HT-29 (cell line): ENCODE data around the gene GDPD3. TPM values are rescaled to one million over a fixed set of nuclear protein-coding genes. Genes with fewer than 3 reads are reported as not detected.
A peak's percentile ranks its signal among the peaks of the same experiment; 100 is the strongest.
"Not testable (repeated sequence)": the region's sequence is repeated elsewhere in the genome, so short reads cannot be mapped to it uniquely, and the experiment has no call there.

Experiments
- DNase-seq: peaks from one replicate; pipeline ENCODE4 v3.0.0-alpha.2; 2015; ENCODE audit warnings: low spot score
- total RNA-seq: library from RNA; depleted of rRNA; stranded (reverse); fragments of >200 nt; shearing (Covaris generic); gene quantifications from 2 replicates; pipeline ENCODE4 v1.2.3, GENCODE V29; 2014

The GDPD3 gene
- total RNA-seq, 1 experiment from 2014 or later, result 1.5 TPM

DNA sequence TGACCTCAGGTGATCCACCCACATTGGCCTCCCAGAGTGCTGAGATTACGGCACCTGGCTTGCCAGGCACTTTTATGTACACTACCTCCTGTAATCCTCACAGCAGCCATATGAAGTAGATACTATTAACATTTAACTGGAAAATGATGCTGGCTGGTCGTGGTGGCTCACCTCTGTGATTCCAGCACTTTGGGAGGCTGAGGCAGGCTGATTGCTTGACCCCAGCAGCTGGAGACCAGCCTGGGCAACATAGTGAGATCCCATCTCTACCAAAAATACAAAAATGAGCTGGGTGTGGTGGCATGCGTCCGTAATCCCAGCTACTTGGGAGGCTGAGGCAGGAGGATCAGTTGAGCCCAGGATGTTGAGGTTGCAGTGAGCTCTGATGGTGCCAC, 11.6 kb upstream of the GDPD3 start:
- DNase-seq, result no peak

DNA sequence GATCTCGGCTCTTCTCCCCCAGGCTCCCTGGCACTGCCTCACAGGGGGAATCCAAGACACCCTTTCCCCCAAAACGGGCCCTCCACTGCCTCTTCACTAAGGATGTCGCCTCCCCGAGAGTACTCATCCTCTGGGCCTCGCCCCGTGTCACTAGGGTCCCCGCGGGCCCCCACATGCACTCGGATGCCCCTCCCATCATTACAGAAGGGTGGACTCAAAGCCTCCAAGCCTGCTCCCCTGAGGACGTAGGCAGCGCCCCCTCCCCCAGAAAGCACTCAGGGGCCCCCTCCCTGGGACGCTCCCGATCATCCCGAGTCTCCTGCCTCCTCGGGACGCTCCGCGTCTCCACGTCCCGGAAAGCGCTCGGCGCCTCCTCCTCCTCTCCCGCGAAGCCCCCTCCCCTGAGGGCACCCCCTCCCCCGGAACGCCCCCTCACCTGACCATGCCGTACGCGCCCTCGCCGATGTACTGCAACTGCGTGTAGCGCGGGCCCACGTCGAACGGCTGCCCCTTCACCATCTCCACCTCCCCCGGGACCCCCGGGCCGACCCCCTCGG, 9.3 kb upstream of the GDPD3 start:
- no peak for DNase-seq

DNA sequence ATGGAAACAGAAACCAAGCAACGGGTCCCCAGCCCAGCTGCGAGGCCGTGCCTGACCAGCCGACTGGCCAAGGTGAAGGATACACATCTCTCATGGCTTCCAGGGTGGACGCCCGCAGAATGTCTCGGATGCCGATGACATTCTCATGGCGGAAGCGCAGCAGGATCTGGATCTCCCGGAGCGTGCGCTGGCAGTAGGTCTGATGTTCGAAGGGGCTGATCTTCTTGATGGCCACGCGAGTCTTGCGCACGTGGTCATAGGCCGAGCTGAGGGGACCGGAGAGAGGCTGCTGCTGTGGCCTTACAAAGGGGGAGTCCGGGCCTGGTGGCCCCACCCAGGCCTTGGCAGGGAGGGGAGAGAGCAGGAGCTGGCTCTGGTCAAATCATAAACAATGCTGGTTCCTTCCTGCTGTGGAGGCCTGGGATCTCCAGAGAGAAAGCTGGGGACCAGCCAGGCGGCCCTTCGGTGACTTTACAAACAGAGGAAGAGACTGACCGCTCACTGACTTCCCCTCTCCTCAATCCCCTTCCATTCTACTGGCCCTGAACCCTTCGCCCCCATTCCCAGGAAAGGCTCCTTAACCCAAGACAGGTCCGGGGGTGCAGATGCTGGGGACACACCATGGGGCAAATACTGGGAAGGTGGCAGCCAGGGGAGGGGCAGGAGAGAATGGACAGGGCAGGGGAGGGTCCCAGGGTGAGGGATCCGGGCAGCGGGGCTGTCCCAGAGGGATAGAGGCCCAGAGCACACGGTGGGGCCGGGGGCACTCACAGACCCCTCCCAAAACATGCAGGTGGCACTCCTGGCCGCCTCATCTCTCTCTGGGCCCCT, 8.6 kb upstream of the GDPD3 start:
- DNase-seq, result no peak

DNA sequence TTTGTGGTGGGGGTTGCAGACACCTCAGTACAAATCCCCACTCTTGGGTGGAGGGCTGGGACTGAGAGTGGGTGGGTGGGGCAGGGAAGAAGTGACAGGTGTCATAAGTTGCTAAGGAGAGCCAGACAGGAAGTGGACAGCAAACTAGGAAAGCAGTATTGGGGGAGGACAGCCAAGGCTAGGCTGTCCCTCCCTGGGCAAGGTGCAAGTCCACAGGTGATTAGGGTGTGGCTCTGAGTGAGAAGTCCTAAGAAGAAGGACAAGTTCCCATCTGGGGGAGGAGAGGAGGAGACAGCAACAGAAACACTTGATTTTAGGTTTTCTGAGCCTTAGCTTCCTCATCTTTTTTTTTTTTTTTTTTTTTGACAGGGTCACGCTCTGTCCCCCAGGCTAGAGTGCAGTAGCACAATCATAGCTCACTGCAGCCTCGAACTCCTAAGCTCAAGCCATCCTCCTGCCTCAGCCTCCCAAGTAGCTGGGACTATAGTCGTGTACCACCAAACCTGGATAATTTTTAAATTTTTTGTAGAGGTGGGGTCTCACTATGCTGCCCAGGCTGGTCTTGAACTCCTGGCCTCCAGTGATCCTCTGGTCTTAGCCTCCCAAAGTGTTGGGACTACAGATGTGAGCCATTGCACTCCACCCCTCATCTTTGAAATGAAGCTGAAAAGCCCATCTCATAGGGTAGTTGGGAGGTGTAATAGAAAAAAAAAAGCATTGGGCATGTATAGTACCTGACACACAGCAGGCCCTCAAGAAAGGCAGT, 7.2 kb upstream of the GDPD3 start:
- DNase-seq, result peak; percentile 63

DNA sequence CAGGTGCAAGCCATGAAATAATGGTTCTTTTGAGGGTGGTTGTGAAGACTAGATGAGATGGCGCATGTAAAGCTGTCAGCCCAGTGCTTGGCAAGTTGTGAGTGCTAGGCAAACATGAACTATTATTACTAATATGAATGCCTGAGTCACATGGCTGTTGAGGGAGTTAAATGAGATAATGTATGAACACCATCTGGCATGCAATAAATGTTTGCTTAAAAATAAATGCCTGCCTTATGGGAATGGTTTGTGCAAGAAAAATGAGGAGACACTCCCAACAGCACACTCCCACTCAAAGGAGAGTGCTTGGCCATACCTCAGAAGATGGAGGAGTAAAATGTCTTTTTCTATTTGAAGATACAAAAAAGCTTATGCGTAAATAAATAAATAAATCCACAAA, 6.1 kb upstream of the GDPD3 start:
- DNase-seq, result no peak

DNA sequence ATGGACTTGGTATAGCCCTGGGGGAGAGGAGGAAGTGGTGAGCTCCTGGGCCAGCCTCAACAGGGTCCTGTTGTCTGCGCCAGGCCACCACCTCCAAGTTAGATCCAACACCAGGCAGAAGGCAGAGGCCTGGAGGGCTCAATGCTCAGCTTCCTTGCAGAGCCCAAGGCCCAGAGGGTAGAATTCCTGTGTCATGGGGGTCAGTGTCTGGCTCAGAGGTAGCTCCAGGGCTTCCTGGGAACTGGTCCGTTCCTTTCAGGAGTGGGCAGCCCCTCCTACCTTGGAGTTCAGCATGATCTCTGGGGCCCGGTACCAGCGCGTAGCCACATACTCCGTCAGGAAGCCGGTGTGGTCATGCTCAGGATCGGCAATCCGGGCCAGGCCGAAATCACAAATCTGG, 4.4 kb upstream of the GDPD3 start:
- no peak for DNase-seq

DNA sequence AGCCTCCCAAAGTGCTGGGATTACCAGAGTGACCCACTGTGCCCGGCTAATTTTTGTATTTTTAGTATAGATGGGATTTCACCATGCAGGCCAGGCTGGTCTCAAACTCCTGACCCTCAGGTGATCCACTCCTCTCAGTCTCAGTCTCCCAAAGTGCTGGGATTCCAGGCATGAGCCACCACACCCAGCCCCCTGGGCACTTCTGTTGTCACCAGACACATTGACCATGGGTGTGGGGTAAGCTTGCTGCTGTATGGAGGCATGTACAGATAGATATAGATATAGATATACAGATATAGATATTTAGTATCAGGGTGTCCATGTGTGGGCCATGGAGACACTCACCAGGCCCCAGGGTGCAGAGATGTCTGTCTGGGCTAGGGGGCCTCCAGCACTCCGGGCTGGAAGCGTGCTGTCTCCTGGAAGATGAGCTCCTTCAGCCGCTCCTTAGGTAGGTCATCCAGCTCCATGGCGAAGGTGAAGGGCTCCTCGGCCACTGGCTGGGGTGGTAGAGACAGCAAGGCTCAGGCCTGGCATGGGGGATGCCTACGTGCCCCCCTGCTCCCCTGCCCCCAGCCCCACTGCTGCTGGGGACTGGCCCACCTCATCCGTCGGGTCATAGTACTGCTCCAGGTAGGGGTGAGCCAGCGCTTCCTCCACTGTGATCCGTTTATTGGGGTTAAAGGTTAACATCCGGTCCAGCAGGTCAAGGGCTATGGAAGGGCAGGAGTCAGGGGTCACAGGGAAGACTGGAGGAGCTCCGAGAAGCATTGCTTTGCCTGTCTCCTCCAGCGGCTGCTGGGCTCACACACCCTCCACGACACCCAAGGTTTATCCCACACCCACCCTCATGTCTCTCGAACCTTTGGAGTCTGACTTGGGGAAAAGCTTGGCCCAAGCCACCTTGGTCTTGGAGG, 3.2 kb upstream of the GDPD3 start:
- no peak for DNase-seq

DNA sequence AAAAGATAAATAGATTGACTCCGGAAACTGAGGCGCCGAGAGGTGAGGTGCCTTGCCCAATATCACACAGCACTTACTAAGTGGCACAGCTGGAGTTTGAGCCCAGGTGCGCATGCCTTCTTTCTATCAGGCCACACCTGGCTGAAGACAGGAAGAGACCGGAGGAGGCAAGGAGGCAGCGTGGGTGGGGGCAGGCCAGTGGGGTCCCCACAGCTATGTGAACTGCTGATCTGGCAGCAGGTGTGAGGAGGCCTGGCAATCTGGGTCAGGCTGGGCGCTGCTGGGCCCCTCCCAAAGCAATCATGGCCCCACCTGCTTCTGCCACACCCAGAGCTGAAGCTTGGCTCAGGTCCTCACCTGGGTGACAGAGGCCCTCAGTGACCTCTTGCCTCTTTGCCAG, 1.9 kb upstream of the GDPD3 start:
- peak; percentile 38 for DNase-seq

DNA sequence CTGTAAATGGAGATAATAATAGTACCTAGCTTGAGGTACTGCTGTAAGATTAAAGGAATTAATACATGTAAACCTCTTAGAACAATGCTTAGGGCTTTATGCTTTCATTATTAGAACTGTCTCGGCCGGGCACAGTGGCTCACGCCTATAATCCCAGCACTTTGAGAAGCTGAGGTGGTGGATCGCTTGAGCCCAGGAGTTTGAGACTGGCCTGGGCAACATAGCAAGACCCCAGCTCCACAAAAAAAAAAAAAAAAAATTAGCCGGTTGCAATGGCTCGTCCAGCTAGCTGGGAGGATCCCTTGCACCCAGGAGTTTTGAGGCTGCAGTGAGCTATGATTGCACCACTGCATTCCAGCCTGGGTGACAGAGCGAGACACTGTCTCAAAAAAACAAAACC, 1.5 kb upstream of the GDPD3 start:
- not testable (repeated sequence) for DNase-seq

DNA sequence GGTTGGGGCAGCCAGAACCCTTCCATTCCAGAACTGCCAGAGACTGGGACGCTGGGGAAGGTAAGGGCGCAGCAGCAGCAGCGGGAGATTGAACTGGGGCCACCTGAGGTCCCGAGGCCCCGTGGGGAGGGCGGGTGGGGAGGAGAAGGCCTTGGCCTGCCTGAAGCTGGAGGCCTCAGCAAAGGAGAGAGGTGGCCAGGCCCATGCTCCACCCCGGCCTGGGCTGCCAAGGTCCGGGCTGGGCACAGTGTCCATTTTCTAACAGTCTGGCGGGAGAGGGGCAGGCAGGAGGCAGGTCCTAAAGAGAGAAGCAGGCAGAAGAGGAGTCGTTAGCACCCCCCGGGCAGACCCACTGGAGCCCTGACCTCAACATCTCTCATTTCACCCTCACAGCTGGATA, 1.1 kb upstream of the GDPD3 start:
- DNase-seq, result no peak

DNA sequence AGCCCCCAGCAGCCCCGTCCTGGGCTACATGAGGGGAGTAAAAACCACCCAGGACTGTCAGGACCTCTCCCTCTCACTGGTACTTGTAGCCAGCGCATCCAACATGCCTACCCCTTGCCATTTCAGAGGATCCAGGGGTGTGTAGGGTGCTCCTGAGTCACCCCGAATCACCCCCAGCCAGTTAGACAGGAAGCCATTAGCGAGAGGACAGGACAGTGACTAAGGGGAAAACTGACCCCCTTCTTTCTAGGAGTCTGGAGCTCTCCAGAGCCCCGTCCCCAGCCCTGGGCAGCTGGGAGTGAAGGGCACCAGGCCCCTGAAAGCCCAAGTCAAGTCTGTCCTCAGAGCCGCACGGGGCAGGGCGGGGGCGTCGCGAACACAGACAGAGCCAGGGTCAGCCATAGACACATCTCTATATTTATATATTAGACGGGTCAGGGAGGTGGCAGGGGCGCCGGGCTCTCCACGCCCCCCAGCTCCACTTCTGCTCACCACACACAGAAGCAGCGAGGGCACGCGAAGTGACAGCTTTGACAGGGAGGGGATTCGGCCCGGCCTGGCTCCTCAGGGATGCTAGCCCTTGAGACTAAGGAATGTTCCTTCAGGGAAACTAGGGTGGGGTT, 485 bp upstream of the GDPD3 start:
- DNase-seq, result no peak

DNA sequence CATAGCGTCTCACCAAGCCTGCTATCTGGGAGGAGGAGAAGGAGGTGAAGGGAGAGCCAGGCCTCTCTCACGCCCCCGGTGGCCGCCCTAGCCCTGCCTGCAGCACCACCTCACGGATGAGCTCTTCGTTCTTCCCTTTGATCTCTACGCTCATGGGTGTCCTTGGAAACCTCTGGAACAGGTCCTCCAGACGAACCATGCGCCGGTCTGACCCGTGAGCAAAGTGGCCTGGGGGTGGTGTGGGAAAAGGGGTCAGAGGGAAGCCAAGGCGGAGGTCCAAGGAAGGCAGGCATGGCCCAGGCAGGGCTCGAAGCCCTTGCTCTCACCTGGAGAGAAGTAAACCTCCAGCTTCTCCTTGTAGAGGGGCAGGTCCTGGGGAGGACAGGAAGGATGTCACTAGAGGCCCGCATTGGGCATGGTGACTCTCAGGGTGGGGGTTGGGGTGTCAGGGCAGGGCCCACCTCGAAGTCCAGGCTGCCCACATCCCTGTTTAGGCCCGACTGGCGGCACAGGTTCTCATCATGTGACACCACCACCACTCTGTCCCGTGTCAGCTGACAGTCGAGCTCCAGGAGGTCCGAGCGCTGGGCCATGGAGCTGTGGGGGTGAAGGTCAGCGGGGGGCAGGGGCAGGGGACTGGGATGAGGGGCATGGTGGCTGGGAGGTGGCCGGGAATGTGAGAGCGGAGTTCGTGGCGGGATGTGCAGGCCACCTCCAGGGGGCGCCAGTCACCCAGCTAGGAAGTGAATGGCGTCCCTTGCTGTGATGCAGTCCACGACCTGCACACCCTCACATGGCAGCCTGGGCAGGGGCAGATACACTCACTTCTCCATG, 923 bp downstream of the GDPD3 start:
- DNase-seq, result peak; percentile 71

DNA sequence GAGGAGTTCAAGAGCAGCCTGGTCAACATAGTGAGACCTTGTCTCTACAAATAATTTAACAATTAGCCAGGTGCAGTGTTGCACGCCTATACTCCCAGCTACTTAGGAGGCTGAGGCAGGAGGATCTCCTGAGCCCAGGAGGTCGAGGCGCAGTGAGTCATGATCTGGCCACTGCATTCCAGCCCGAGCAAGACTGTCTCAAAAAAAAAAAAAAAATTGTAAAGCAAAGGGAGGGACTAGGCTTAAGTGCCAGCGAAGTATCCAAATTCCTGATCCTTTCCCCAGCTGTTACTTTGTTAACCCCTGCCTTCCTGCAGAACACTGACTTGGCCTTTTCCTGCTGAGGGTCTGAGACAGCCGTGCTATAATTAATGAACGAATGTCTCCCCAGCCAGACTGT, 2.7 kb downstream of the GDPD3 start:
- no peak for DNase-seq

DNA sequence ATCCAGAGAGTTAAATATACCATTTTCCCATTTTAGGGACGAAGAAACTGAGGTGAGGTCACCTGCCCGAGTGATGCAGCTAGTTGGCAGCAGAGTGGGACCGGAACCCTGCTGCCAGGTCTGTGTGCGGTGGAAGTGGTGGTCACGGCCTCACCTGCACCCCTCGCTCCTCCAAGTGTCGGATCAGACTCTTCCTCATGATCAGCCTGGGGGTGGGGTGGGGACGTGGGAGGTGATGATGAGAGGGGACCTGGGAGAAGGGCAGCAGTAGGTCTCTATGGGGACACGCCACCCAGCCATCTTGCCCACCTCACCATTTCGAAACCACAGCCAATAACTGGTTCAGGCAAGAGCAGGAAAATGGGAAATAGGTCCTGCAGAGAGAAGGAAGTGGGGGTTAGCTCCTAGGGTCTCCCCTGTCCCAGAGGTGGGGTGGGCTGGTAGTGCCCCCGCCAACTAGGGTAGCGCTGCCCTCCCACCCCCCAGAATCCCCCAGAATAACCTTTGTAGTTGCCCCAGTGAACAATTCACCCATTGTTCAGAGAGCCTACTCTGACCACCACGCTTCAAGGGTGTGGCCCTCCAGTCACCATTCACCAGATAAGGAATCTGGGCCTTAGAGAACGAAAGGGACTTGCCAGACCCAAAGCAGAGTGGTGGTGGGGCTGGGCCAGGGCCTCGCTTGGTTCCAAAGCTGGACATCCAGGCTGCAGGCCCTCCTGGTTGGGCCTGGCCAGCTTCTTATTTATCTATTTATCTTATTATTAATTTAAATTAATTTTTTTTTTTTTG, 5.1 kb downstream of the GDPD3 start:
- DNase-seq, result no peak

DNA sequence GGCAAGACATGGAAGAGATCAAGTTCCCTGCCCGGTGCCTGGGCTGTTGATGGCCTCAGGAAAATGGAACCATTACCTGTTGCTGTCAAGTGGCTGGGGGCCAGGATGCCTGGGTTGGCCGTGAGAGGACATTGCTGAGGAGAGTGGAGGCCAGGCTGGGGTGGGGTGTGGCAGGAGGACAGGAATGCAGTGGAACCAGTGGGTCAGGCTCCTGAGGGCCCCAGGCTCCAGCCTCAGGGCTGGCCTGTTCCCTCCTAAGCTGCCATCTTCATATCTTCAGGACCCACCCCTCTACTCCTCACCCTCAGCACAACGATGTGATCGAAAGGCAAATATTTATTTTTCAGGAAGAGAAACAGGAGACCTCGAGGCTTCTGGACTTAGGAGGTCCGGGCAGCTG, 8.8 kb downstream of the GDPD3 start:
- DNase-seq, result peak; percentile 73

DNA sequence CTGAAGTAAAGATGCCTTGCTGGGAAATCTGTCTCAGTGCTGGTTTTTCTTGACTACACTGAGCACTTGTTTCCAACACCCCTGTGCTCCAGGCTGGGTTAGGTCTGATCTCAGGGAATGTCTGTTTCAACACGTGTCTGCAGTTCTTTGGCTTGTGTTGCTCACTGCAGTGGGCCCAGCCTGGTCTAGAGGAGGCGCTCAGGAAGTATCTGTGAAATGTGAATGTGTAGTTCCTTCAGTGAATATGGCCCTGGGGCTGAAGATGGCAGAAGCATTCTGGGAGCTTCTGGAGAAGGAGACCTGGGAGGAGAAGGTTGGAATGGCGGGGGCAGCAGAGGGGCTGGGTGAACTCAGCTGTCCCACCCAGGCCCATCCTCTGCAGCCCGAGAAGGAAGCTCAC, 9.2 kb downstream of the GDPD3 start:
- no peak for DNase-seq

DNA sequence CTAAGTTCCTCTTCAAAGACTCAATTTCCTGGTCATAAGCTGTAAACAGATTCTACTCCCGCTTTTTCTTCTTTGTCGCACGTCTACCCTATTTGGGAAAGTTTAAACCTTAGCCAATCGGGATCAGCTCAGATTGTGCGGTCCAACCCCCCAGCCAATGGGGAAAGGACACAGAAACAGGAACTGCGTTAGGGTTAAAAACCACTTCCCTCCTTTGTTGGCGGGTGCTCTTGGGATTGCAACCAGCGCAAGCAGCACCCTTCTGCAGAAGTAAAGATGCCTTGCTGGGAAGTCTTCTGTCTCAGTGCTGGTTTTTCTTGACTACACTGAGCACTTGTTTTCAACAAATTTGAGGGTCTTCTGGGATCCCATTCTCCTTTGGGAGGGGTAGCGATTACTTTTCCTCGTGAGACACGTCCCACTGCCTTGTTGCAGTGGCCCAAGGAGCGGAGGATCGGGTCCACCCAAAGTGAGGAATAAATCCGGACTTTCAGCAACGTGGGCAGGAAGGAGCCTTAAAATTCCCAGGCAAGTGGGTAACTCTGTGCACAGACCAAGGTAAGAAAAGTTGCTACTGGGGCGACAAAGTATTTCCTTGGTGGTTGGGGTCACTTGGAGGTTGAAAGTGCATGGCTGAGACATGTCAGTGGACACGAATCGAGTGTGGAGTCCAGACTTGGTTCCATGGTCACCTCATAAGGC, 16.3 kb downstream of the GDPD3 start:
- no peak for DNase-seq

DNA sequence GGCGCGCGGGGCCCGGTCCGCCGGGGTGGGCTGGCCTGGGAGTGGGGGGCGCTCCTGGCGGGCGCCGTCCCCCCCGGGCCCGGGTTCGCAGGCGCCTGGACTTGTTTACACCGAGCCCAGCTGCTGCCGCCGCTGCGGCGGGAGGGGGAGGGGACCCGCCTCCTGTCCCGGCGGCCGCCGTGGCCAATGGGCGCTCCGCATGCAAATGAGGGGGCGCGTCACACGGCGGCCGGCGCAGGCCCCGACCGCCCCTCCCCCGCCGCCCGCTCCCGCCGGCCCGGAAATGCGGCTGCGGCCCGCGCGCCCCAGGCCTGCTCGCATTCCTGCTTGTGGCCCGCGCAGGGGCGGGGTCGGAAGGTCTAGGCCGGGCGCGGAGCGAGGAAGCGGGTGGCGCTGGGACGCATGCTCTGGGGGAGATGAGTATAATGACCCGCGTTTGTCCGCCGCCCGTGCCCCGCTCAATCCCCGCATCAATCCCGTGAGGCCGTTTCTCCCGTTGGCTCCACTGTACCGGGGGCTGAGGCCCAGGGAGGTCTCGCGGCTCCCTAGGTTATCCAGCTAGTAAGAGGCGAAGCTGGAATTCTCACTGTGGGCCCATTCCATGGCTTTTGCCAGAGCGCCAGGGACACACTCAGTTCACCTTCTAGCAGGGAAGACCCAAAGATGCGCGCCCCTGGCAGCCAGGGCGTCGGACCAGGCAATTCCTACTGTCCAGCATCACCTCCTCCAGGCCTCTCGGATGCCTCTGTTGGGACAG, 17.1 kb downstream of the GDPD3 start, which contains the start of gene YPEL3:
Gene YPEL3, minus strand, starts transcription at position 109 of the 757 bp plus-strand sequence. CDS start 731 bp downstream, outside the sequence.
- peak; percentile 78 for DNase-seq
